ENCODE measurements around the gene AGFG2.

The AGFG2 gene

GRCh38 chr7:100572949-100573675, 34.1 kb downstream of the AGFG2 start:
- no peak for DNase-seq

- DNase-seq = no peak
Measured at GRCh38 chr7:100573691-100574361, 34.8 kb downstream of the AGFG2 start, which contains the start of gene SAP25. SAP25 (minus strand) TSS chr7:100573900; CDS start chr7:100573742, 158 bp downstream.

- DNase-seq = no peak
Measured at GRCh38 chr7:100574362-100575205, 35.6 kb downstream of the AGFG2 start.

DNA sequence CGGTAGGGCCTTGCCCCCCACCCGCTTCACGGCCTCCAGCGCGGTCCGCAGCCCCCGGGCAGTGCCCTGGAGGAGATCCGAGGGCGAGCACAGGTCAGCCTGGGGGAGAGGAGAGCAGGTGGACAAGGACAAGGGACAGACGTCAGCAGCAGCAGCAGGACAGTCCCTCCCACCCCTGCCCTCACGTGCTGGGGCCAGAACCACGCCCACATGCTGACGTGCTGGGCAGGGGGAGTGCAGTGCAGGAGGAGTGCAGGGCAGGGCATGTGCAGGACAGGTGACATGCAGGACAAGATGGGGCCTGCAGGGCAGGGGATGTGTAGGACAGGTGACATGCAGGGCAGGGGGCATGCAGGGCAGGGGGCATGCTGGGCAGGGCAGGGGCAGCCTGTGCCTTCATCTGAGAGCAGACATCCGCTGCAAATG, 36.2 kb downstream of the AGFG2 start:
- no peak for DNase-seq

GRCh38 chr7:100575746-100576383, 36.9 kb downstream of the AGFG2 start:
- no peak for DNase-seq

DNA sequence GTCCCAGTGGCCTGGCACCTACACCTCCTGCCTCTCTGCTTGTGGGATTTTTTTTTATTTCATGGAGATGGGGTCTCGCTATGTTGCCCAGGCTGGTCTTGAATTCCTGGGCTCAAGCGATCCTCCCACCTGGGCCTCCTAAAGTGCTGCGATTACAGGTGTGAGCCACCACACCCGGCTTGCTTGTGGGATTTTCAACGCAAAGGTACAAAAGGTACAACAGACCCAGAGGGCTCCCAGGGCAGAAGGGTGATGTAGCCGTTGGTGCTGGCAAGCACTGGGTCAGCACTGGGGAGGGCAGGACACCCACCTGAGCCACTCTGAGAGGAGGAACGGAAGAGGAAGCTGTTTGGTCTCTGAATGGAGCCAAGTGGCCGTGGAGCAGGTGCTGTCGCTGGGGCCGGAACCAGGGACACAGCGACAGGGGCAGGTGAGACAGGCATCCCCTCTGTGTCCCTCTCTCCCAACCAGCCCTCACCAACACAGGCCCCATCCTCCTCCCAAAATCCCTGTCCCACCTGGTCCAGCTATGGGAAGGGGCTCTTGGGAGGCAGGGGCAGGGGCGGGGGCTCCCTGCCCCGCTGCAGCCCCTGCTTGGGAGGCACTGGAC, 37.5 kb downstream of the AGFG2 start:
- no peak for DNase-seq

DNA sequence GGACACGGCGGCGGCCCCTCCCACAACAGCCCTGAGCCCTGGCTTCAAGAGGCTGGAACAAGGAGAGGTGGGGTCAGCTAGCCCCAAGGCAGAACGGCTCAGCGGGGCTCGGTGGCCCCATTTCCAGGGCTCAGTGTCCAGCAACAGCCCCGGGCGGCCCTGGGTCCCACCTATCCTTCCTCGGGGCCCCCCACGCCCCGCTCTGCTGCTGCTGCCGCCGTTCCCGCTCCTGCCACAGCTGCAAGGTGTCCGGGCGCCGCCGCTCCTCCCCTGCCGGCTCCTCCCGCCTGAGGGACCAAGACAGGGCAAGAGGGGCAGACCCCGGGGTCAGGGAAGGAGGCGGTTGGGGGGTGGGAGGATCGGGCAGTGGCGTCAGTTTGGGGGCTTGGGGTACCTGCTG, 38.1 kb downstream of the AGFG2 start:
- no peak for DNase-seq

- no peak for DNase-seq
Measured at GRCh38 chr7:100577507-100577906, 38.5 kb downstream of the AGFG2 start.

- DNase-seq = no peak
Measured at GRCh38 chr7:100578246-100579183, 39.5 kb downstream of the AGFG2 start.

DNA sequence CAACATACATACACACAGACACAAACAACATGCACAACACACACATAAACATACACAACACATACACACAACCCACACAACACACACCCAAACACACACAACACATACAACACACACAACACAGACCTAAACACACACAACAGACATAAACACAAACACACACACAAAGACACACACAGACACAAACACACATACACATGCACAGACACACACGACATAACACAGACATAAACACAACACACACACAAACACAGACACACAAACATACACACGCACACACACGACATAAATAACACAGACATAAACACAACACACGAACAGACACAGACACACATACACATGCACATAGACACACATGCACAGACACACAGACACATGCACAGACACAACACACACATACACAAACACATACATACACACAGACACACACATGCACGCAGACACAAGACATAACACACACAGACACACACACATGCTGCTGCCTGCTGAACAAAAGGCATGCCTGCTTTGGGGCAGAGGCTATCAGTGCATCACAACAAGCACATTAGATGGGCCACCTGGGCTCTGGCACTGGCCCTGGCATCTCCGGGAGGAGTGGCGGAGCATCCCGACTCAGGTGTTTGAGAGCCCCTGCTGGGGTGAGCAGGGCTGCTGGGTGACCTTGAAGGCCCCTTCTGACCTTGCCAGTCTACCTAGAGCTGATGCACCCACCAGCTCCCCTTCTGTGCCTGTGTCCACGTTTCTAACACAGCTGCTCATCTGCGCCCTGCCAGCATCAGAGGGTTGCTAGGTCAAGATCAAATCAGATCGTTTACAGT, 41.7 kb downstream of the AGFG2 start:
- DNase-seq = no peak

- DNase-seq = no peak
Measured at GRCh38 chr7:100582041-100582579, 43.1 kb downstream of the AGFG2 start.

- no peak for DNase-seq
Measured at GRCh38 chr7:100582650-100583049, 43.6 kb downstream of the AGFG2 start.

GRCh38 chr7:100583132-100584053, 44.4 kb downstream of the AGFG2 start:
- peak; percentile 81 to 85 for DNase-seq

- DNase-seq = no peak
Measured at GRCh38 chr7:100584054-100584682, 45.2 kb downstream of the AGFG2 start.

GRCh38 chr7:100584683-100585510, 45.9 kb downstream of the AGFG2 start:
- DNase-seq = no peak

DNA sequence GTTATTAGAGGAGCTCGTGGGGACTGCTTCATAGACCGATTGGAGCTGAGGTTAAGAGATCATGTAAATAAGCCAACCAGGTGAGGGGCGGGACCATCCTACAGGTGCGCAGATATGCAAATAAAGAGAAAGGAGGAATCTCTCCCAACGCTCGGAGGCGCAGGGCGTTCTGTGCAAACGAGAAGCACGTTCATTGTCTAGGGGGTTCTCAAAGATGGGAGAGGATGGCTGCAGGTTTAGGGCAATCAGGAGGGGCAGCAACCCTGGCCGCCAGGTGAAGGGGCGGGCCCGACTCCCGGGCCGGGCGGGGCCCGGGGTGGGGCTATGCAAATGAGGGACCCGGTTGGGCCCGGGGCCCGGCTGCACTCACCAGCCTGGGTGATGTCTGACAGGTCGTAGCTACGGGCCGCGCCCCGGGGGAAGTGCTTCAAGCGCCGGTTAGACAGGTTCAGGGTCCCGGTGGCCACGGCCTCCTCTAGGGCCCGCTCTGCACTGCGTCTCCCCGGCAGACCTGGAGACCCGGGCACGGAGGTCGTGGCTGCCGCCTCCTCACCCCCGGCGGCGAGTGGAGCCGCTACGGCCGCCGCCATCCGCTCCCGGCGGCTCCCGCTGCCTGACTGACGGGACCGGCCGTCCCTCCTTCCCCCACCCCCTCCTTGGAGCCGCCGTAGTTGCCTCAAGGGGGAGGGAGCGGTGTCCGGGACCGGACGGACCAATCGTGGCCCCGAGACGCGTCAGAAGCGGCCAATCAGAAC, 46.7 kb downstream of the AGFG2 start, which contains the start of gene LRCH4:
TSS of gene LRCH4 (minus strand) at position 619 of the 755 bp plus-strand sequence. CDS start at position 590, 29 bp downstream.
- peak; percentile 59 to 66 for DNase-seq

Measured in activated CD4-positive, alpha-beta T cell treated with anti-CD3 and anti-CD28 coated beads, Interleukin-2, amount 50 U/mL, for 48 hours (primary cell).